Activated CD8-positive, alpha-beta memory T cell treated with anti-CD3 and anti-CD28 coated beads, Interleukin-2, amount 50 U/mL, for 24 hours (primary cell): ENCODE results near the gene SF3A2.

Experiments used
- DNase-seq: peaks from one replicate; pipeline ENCODE4 v3.0.0-alpha.2; 2020; ENCODE audit errors: extremely low read depth

SF3A2 gene

DNA sequence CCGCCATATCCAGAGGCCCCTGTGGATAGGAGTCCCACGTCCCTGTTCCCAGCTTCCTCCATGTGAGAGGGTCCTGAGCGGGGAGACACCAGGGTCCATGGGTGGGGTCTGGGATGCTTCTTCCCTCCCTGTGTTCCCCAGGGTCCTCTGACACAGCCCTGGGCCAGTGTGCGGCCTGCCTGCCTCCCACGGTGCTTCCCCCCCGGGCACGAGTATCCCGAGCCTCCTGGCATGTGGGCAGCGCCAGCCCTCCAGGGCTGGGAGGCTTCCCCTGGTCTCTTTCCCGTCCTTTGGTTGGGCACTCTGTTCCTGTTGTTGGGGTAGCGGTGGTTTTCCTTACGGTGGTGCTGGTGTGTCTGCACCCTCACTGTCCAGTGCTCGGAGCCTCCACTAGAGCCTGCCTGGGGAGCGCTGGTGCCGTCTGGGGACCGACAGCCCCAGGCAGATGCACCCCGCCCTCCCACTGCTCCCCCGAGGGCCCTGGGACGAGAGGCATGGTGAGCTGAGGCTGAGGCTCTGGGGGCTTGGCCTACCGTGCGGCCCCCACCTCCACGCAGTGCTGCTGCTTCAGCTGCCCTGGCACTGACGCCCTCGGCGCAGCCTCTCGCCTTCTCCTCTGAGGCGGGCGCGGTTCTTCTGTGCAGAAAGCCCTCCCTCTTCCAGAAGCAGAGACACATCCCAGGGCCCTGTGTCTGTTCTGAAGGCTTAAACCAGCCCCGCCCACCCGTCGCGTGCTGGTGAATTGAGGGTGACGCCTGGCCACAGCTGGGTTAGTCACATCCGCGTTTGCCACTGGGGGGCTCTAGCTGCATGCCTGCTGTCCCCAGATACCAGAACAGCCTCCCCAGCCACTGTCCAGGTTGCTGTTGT lies 28.4 kb upstream of the SF3A2 start:
- no peak for DNase-seq

DNA sequence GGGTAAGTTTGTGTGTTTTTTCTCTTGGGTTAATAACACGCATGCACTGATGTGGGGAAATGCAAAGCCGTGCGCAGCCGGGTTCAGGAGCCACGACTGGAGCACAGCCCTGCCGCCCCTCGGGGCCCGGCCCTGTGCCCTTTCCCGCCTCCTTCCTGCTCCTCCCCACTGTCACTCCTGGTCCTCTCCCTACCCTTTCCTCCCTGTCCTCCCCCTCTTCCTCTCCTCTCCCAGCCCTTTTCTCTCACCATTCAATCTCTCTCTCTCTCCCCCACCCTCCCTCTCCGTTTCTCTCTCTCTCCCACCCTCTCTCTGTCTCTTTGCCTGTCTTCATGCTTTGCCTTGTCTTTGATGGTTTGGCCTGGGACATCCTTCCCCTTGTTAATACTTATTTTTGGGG lies 27.6 kb upstream of the SF3A2 start:
- DNase-seq = no peak

DNA sequence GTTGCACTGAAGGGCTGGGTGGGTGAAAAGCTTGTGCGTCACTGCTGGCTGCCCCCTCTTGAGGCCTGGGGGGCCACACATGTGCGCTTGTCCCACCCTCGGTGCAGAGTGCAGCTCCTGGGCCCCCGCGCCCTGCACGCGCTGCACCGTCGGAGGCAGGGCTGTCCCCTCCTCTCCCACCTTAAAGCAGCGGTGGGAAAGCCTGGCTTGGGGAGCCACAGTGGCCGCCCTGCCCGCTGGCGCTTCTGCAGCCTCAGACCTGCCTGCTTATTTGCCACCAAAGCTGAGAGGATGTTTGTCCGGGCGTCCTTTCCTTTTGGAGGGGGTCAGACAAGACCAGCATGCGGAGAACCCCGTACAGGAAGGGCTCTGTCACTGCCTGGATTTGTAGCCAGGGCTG lies 27.2 kb upstream of the SF3A2 start:
- no peak for DNase-seq

DNA sequence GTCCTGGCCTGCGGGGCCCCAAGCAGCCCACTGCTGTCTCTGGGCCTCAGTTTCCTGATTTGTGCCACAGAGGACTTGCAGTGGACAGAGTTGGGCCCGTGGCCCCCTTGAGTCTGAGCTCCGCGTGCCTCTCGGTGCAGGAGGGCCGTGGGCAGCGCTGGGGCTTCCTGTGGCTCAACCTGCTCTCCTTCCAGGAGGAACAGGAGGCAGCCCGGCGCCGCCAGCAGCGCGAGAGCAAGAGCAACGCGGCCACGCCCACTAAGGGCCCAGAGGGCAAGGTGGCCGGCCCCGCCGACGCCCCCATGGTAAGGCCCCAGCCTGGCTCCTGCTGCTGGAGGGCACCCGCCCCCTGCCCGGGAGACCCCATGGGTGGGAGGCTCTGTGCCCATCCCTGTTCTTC lies 26.4 kb upstream of the SF3A2 start:
- DNase-seq = no peak

GRCh38 chr19:2210987-2211740 lies 25.5 kb upstream of the SF3A2 start:
- DNase-seq = no peak

DNA sequence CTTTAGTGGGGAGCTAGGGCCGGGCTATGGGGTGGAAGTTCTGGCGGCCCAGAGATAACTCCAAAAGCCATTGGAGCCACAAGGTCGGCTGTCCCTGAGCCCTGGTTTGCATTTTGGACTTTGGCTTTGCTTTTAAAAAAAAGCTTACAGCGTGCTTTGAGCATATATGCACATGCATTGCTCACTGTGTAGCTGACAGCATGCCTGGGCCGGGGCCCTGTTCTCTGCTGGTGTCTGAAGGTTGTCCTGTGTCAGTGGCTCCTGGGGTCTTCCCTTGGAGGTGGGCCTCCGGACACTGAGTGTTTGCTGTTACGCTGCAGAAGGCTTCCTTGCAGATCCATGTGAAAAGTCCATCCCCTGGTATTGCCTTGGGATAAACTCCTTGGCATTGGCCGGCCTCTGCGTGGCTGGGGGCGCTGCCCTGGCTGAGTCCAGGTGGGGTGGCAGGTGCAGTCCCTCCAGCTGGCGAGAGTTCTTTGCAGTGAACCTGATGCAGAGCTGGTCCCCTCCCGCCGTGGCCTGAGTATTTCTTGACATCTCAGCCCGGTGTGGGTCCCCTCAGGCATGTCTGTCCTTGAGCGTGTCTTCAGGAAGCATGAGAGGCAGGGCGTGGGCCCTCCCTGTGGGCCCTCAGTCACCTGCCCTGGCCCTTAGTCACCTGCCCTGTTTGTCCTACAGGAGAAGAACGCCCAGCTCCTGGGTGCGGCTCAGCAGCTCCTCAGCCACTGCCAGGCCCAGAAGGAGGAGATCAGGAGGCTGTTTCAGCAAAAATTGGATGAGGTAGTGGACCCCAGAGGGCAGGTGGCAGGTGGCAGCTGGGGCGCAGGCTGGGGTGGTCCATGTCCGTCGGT lies 23.5 kb upstream of the SF3A2 start:
- no peak for DNase-seq

DNA sequence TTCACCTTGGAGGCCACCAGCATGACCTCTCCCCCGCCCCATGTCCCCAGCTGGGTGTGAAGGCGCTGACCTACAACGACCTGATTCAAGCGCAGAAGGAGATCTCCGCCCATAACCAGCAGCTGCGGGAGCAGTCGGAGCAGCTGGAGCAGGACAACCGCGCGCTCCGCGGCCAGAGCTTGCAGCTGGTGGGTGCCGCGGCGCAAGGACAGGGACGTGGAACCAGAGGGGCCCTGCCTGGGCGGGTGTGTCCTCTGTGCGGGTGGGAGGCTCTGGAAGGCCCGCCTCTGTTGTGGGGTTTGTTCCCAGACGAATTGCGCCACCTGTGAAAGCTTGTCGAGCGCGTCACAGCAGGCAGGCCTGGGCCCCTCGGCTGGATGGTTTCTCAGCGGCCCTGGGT lies 22.8 kb upstream of the SF3A2 start:
- no peak for DNase-seq

DNA sequence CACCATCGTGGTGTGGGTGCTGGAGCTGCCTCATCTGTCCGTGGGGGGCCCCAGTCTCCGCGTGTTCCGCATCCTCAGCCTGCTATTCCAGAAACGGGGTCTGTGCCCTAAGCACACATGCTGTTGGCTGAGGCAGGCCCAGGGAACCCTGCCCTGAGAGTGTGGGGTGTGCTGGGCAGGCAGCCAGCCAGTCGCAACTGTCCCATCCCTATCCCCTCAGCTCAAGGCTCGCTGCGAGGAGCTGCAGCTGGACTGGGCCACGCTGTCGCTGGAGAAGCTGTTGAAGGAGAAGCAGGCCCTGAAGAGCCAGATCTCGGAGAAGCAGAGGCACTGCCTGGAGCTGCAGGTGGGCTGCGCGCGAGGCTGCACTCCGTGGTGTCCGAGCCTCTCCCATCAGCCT lies 22.4 kb upstream of the SF3A2 start:
- no peak for DNase-seq

DNA sequence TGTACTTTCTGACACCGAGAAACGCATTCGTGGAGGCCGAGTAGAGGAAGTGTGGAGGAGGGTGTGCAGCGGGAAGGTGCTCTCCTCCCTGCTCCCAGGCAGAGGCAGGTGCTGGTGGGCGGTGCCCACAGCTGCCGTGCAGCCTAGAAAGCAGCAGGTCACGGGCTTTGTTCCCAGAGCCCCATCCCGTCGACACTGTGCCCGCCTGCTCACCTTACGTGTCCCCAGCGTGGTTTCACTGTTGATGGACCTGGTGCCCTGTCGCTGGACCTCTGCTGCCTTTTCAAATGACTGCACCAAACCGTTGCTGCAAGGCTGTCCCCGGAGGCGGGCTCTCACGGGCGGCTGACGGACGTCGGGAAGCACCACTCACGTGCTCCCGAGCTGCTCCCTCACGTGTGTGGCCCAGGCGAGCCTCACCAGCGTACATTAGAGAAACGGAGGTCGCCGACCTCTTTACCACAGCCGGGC lies 21.3 kb upstream of the SF3A2 start:
- DNase-seq = no peak

GRCh38 chr19:2216361-2217225 lies 20.0 kb upstream of the SF3A2 start:
- no peak for DNase-seq

DNA sequence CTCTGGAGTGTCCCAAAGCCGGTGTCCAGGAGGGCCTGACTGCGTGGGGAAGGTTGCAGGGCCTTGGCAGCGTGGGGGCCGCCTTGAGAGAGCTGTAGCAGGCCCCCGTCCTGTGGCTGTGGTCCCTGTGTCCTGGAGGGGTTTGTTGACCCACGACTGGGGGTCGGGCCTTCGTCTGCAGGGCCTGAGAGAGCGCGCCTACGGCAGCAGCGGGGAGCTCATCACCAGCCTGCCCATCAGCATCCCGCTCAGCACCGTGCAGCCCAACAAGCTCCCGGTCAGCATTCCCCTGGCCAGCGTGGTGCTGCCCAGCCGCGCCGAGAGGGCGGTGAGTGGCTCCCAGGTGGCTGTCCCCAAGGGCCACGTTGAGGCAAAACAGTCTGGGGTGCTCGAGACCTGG lies 19.0 kb upstream of the SF3A2 start:
- no peak for DNase-seq

DNA sequence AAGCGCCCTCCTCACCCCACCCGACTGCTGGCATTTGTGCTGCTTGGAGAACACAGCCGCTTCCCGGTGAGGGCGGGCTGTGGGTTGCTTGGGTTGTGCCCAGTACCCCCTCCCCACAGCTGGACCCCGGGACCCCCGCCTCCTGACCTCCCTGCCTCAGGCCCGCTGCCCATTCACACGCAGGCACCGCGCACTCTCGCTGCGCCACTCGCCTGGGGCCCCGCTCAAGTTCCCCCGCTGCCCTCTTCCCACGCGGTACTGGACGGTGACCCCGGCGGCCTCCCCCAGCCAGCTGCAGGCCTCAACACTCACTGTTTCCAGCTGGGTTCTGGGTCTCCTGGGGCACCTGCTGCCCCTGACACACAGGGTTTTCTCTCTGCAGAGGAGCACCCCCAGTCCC lies 16.9 kb upstream of the SF3A2 start:
- DNase-seq = no peak

GRCh38 chr19:2221250-2221831 lies 15.3 kb upstream of the SF3A2 start:
- no peak for DNase-seq

GRCh38 chr19:2221918-2222317 lies 14.7 kb upstream of the SF3A2 start:
- no peak for DNase-seq

DNA sequence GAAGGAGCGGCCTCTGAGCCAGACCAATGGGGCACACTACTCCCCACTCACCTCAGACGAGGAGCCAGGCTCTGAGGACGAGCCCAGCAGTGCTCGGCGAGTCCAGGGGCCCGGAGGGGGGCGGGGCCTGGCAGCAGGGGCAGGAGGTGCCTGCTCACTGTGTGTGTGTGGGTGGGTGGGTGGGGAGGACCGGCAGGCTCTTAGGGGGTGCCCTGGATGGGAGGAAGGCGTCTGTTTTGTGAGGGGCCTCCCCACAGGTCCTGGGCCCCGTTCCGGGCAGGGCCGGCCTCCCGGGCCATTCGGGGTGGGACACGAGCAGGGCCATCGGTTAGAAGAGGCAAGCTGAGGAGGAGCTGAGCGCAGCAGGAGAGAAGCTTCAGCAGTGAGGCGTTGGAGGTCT lies 13.2 kb upstream of the SF3A2 start:
- no peak for DNase-seq

- no peak for DNase-seq
Measured at GRCh38 chr19:2223959-2224358, 12.7 kb upstream of the SF3A2 start.

- no peak for DNase-seq
Measured at GRCh38 chr19:2224754-2225349, 11.8 kb upstream of the SF3A2 start.

DNA sequence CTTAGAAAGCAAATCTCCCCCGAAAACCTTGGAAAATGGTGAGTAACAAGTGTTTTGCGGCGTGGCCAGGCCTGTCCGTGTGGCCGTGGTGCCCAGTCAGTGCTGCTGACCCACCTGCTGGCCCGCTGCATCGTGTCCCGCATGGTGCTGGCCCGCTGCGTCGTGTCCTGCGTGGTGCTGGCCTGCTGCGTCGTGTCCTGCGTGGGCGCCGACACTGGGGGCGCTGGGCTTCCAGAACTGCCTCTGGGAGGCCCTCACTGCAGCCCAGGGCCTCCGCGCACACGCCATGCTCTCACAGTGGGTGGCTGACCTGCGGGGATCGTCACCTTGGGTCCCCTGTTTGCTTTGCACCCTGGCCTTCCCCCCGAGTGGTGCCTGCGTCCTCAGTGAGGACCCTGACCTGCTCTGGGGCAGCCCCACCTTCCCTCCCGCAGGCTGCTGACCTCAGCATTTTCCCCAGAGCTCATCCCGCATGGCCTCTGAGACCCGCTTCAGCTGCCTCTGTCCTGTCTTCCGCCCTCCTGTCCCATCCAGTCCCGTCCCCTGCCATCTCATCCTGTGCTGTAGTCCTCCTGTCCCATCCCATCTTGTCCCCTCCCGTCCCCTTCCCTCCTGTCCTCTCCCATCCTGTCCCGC lies 11.1 kb upstream of the SF3A2 start:
- no peak for DNase-seq

GRCh38 chr19:2226051-2226839 lies 10.4 kb upstream of the SF3A2 start:
- no peak for DNase-seq
